HG03469 (cell line): Measurements from ENCODE around the gene DBF4.
"Not testable (repeated sequence)": the region's sequence is repeated elsewhere in the genome, so short reads cannot be mapped to it uniquely, and the experiment has no call there.

Experiments used
- ATAC-seq: cut with Tn5 transposase; IDR thresholded peaks from one replicate; pipeline ENCODE4 v1.9.1; 2021; ENCODE audit warnings: mild to moderate bottlenecking, moderate library complexity, moderate number of reproducible peaks; ENCODE audit not compliant: unreplicated experiment

DBF4 gene, protein sequence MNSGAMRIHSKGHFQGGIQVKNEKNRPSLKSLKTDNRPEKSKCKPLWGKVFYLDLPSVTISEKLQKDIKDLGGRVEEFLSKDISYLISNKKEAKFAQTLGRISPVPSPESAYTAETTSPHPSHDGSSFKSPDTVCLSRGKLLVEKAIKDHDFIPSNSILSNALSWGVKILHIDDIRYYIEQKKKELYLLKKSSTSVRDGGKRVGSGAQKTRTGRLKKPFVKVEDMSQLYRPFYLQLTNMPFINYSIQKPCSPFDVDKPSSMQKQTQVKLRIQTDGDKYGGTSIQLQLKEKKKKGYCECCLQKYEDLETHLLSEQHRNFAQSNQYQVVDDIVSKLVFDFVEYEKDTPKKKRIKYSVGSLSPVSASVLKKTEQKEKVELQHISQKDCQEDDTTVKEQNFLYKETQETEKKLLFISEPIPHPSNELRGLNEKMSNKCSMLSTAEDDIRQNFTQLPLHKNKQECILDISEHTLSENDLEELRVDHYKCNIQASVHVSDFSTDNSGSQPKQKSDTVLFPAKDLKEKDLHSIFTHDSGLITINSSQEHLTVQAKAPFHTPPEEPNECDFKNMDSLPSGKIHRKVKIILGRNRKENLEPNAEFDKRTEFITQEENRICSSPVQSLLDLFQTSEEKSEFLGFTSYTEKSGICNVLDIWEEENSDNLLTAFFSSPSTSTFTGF

GRCh38 chr7:87876040-87876868 is at the start of gene DBF4, which contains the start of gene SLC25A40:
DBF4 (plus strand) TSS chr7:87876493; CDS start chr7:87876733, 240 bp downstream.
SLC25A40 (minus strand) TSS chr7:87876360; CDS start chr7:87858727, 17,633 bp downstream.
- ATAC-seq: peak; percentile 77

- ATAC-seq: not testable (repeated sequence)
Observed at GRCh38 chr7:87828383-87828782, 47.9 kb upstream of the DBF4 start.

- ATAC-seq: no peak
Observed at GRCh38 chr7:87831097-87831496, 45.2 kb upstream of the DBF4 start.

GRCh38 chr7:87833130-87833529 is 43.2 kb upstream of the DBF4 start:
- no peak for ATAC-seq

- no peak for ATAC-seq
Observed at GRCh38 chr7:87837597-87837996, 38.7 kb upstream of the DBF4 start.

DNA sequence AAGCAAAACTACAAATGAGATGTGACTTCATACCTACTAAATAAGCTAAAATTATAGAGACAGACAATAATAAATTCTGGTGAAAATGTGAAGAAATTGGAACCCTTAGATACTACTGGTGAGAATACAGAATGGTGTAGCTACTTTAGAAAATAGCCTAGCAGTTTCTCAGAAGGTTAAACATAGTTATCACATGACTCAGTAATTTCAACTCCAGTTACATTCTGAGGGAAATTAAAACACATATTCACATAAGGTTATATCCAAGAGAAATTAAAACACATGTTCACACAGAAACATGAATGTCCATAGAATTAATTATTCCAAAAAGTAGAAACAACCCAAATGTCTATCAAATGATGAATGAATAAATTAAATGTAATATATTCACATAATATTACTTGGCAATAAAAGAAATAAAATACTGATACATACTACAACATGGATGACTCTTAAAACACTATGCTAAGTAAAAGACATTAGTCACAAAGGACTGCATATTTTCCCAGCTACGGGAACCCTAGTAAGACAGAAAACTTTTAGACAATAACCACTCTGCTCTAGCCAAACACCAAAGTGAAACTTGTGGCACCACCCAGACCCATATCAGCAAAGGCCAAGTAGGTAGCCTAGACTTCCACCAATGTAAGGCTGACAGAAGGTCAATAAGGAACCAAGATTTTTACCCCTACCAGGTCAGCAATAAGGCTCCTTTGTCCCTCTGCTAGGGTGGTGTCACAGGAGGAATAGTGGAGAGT is 25.3 kb upstream of the DBF4 start:
- no peak for ATAC-seq

GRCh38 chr7:87852306-87852705 is 24.0 kb upstream of the DBF4 start:
- ATAC-seq: no peak

DNA sequence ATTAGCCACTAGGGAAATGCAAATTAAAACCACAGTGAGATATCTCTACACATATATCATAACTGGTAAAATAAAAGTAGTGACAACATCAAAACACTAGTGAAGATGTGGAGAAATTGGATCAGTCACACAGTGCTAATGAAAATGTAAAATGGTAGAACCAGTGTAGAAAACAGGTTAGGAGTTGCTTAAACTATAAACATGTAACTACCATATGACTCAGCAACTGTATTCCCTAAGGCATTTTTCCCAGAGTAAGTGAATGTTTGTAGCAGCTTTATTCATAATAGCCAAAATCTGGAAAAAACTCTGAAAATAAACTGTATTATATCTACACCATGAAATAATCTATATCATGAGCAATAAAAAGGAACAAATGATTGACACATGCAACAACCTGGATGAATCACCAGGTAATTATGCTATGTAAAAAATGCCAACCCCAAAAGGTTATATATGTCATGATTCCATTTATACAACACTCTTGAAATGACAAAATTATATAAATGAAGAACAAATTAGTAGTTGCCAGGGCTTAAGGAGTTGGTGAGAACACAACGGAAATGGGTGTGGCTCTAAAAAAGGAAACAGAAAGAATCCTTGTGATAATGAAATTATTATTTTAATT is 22.9 kb upstream of the DBF4 start:
- ATAC-seq: no peak

- ATAC-seq: no peak
Observed at GRCh38 chr7:87858417-87859100, 17.7 kb upstream of the DBF4 start.

DNA sequence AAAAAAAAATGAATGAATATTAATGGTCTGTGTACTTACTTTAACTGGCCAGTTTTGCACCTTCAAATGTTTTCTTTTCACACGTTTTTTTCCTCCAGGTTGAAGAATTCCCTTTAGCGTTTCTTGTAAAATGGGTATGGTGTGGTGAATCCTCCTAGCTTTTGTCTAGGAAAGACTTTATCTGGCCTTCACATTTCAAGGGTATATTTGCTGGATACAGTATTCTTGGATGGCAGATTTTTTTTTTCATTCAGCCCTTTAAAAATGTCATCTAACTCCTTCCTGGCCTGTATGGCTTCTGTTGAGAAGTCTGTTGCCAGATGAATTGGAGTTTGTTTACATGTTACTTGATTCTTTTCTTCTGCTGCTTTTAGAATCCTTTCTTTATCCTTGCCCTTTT is 10.2 kb upstream of the DBF4 start:
- ATAC-seq: no peak

GRCh38 chr7:87866533-87866932 is 9.8 kb upstream of the DBF4 start:
- ATAC-seq: not testable (repeated sequence)

DNA sequence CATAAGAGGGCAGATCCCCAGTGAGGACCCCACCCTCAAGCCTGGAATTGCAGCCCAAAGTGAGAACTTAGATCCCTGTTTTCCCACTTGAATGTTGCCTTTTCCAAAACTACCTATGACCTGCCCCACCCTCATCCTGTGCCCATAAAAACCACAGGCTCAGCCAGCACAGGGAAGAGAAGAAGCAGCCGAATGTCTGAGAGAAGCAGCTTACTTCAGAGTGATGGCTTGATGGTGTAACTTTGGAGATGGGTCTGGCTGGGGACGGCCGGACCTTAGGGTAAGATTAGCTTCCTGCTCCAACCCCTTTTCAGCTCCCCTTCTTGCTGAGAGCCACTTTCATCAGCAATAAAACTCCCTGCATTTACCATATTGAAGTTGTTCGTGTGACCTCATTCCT is 5.8 kb upstream of the DBF4 start:
- no peak for ATAC-seq

DNA sequence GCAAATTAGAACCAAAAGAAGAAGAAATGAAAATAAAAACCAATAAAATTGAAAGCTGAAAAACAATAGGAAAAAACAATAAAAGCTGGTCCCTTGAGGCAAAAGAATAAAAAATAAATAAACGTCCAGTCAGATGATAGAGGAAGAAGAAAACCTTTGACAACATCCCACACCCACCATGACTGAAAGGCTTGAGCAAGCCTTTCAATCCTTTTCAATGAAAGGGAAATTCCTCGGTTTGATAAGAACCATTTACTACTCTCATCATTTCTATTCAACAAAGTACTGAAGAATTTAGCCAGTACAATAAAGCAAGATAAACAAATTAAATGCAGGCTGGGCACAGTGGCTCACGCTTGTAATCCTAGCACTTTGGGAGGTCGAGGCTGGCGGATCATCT is 3.9 kb upstream of the DBF4 start:
- ATAC-seq: no peak

GRCh38 chr7:87873328-87873727 is 3.0 kb upstream of the DBF4 start:
- not testable (repeated sequence) for ATAC-seq

DNA sequence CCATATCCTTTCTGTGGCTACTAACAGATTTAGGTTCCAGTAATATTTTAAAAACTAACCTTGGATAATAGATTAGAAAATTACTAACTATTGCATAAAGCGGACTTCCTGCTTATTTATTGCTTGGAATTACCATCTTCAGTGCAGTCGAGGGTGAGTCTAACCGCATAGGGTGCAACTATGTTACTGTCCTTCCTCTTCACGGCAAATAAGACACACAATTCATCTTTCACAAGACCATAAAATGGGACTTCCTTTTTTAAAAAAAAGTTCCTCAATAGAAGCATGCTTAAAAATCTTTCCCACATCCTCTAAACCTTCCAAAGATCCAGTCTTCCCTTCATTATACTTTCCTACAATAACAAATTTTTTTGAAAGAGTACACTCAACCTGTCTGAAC is 2.2 kb upstream of the DBF4 start:
- ATAC-seq: no peak

DNA sequence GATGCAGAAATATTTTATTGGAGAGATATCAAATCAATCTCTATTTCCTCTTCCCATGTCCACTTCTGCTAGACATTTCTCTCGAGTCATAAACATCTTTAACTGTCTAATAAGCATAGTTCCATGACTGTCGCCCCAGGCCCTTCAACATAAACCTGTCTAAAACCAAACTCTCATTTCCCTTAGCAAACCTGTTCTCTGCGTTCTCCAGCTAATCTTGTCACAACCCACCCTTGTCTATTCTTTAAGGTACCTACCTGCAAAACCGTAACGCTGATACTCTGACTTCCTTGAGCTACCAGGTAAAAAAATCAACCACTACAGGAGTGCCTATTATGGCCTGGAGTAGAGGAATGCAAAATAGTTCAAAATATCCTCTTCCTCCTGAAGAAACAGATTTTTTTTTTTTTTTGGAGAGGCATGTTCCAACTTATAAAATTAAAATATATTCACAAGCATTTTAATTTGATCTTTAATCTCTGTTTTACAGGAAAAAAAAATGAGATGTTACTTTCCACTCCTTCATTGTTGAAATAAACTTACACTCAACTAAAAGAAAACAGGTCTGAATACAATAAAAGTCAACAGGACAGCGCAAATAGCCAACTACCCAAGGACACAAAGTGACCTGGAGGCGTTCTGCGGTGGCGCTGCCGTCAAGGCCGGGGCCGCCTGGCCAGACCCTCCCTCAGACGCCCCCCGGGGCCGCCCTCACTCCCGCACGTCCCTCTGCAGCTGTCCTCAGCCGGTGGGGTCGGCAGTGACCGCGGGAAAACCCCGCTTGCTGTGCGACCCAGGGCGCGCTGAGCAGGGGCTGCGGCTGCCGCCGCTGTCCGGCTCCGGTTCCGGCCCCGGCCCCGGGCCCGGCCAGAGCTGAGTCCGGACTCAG is 898 bp upstream of the DBF4 start:
- peak; percentile 4 for ATAC-seq

GRCh38 chr7:87876869-87877234 is 559 bp downstream of the DBF4 start:
- no peak for ATAC-seq

DNA sequence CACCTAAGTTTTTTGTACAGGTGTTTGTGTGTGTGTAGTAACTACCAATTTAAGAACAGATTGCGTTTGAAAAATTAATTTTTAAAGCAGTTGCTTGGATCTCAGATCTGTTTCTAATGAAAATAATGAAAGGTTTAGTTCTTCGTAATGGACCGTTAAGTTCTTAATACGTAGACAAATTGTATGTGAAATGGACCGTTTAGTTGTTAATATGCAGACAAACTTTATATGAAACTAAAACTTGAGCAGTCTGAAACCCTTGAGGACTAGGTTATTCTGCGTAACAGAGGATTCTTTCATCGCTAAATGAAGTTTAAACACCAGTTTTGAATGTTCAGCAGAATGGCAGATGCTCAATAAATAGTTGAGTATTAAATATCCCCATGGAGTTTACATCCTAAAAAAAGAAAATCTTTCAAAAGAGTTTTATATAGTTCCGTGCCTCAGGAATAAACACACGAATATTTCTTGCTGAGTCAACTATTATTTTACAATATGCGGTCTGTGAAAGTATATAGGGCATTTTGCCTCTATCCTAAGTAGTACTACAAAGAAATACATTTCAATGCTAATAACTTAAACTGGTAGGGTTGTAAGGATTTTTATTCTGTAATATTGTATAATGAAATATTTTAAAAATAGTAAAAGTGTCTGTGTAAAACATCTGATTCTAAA is 1.2 kb downstream of the DBF4 start:
- no peak for ATAC-seq
